HG03103 (cell line): Measurements from ENCODE around the gene TMEM221.
A peak's percentile ranks its signal among the peaks of the same experiment; 100 is the strongest.

Experiments
- ATAC-seq: cut with Tn5 transposase; IDR thresholded peaks from one replicate; pipeline ENCODE4 v1.9.1; 2021; ENCODE audit warnings: low read depth; ENCODE audit not compliant: unreplicated experiment

The TMEM221 gene

DNA sequence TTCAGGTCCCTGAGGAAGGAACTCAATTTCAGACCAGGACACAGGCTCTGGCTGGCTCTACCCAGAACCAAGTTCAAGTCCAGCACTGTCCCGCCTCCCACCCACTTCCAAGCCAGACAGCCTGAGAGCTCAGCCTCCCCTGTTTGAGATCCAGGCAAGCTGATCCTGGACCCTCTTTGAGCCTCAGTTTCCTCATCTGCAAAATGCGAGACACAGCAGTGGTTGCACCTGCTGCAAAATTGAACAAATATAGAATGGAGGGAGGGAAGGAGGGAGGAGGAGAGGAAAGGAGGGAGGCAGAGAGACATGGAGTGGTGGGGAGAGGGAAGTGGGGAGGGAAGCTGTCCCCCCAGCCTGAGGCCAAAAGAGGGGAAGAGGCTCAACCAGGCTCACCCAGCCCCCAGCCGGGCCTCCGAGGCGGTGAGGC is 751 bp downstream of the TMEM221 start:
- ATAC-seq, result no peak

GRCh38 chr19:17445526-17446165 is 2.8 kb downstream of the TMEM221 start:
- ATAC-seq, result no peak

GRCh38 chr19:17441241-17442021 is 7.0 kb downstream of the TMEM221 start:
- ATAC-seq, result no peak

DNA sequence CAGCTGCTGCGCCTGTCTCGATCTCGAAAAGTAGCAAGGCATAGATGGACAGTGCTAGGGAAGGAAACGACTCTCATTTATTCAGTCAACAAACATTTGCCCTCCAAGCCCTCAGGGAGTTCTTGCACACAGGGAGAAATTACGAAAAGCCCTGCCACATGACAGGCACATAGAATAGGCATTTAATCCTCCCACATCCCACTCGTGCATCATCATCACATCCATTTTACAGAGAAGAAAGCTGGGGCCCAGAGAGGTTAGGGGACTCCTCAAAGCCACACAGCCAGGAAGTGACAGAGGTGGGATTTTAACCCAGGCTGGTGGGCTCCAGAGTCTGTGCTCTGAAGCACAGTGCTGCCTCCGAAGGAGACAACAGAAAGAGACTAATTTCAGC is 11.6 kb downstream of the TMEM221 start:
- no peak for ATAC-seq

- ATAC-seq, result no peak
These were observed 12.2 kb downstream of the TMEM221 start for GRCh38 chr19:17436094-17436873.

DNA sequence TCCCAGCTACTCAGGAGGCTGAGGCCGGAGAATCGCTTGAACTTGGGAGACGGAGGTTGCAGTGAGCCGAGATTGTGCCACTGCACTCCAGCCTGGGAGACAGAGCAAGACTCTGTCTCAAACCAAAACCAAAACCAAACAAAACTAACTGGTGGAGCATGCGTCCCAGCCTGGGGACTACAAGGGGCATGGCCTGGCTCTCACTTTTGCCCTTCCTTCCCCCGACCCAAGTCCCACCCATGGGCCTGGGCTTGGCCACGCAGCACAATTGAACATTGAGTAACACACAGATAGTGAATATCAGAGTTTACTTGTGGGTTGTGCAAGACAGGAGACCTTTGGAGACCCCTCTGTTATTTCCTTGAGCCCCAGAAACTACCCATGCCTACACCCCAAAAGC is 13.2 kb downstream of the TMEM221 start:
- no peak for ATAC-seq

GRCh38 chr19:17431417-17431816 is 17.1 kb downstream of the TMEM221 start:
- no peak for ATAC-seq

DNA sequence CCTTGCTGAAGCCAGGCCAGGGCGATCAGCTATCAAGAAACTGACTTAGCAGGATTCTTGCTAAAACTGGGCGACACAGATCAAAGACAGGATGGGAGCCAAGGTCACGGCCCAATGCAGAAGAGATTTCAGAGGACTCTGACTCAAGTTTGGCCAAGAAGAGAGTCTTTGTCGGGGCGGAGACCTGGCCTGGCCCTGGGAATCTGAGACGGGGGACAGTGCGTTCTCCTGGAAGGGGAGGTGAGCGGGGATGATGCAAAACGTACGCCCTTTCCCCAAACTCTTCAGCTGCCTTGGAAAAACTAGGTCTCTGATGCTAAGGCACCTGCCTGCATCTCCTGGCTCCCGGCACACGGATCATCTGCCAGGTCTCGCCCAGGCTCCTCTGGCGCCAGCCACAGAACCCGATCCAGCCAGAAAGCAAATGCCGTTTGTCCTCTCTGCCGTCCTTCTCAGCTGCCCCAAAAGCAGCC is 18.8 kb downstream of the TMEM221 start:
- no peak for ATAC-seq

DNA sequence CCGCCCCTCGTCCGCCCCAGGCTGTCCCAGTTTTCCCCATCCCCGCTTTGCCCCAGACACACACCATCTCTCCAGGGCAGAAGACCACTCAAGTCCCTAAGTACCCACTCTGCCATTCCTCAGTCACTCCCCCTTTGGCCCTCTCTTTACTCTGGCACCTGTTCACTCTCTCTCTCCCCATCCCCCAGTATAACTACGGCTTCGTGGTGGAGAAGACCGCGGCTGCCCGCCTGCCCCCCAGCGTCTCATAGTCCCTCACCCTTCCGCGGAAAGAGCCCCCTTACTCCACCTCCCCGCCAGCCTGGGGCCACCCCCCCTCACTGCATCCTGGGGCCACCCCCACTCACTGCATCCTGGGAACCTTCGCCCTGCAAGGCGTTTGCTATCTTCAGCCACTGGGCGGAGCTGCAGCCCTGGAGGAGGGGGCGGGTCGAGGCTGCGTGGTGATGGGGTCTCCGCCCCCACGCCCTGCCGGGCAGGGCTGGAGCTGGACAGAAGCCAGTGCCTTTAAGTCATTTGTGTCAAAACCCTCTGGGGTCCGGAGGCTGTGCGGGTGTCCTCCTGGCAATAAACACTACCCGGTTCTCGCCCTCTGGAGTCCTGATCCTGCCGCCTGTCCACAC is 23.6 kb downstream of the TMEM221 start:
- ATAC-seq, result no peak

GRCh38 chr19:17423429-17424208 is 24.8 kb downstream of the TMEM221 start:
- no peak for ATAC-seq

DNA sequence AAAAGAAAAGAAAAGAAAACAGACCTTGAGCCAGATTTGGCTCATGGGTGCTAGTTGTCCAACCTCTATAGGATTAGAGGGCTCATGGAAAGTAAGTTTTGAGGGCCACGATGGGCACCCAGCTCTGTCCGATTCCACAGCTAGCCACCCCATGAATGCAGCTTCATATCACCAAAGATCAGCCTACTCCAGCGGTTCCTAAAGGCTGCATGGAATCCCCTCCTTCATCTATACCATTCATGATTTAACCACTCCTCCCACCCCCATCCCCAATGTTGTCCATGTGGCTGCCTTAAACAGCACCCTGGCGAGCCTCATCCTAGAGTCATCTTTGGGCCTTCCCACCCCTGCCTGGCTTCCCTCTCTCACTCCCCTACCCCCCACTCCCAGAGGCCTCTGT is 26.5 kb downstream of the TMEM221 start:
- no peak for ATAC-seq

DNA sequence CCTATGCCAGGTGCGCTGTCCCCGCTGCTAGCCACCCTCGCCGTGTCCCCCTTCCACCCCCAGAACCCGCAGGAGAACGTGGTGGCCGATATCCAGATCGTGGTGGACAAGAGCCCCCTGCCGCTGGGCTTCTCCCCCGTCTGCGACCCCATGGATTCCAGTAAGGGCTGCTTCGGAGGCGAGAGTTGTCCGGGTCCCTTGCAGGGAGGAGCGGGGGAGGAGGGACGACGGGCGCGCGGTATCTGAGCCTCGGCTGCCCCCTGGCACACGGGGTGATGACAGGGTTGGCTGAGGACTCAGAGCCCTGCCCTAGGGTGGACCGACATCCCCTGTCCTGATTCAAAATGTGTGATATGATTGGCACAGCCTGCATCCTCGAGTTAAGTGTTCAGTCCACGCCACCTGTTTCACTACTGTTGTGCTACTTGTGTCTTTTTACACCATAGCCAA is 28.0 kb downstream of the TMEM221 start:
- ATAC-seq, result no peak

DNA sequence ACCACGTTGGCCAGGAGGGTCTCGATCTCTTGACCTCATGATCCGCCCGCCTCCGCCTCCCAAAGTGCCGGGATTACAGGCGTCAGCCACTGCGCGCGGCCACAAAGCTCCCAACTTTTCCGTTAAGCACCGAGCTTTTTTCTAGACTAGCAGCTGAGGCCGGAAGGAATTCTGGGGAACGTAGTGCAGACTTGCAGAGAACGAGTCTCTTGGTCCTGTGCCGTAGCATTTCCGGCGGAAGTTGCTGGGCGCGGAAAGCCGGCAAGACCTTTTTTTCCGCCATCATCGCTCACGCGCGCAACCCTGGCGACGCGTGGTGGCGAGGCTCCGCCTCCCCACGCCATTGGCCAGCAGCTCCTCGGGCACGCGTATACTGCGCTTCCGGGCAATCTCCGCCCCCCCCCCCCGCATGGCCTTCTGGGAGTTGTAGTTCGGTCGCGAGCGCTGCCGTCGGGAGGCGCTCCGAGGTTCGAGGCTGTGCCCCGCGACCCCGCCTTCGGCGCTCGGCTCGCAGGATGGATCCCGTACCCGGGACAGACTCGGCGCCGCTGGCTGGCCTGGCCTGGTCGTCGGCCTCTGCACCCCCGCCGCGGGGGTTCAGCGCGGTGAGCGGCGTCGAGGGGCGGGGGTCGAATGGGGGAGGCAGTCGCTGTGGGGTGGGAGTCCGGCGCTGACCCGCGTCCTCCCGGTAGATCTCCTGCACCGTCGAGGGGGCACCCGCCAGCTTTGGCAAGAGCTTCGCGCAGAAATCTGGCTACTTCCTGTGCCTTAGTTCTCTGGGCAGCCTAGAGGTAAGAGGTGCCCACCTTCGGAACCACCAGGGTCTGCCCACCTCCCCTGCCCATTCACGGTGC is 28.6 kb downstream of the TMEM221 start, which contains the start of gene MVB12A:
MVB12A (plus strand) TSS at position 427 of the 854 bp plus-strand sequence; CDS start at position 516, 89 bp downstream.
- ATAC-seq, result peak; percentile 75

DNA sequence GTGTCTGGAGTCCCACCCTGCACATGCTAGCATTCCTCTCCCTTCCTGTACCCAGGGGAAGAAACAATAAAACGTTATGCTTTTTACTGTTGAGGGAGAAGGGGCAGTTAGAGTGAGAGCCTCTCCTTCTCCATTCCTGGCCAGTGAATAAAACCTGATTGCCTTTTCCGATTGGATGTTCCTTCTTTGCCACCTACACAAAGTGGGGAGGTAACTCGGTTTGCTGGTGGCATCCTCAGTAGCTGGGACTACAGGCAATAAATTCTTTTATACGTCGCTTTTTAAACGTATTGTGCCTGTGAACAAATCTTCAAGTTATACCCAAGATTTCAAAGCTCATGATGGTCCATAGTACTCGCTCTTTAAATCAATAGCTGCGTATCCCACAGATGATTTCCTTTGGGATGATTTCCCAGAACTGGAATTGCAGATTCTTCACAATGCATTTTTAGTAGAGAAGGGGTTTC is 29.3 kb downstream of the TMEM221 start:
- ATAC-seq, result no peak

- ATAC-seq, result no peak
These were observed 29.8 kb downstream of the TMEM221 start for GRCh38 chr19:17418710-17419109.

- ATAC-seq, result no peak
These were observed 33.3 kb downstream of the TMEM221 start for GRCh38 chr19:17415121-17415520.

- ATAC-seq, result no peak
These were observed 34.4 kb downstream of the TMEM221 start for GRCh38 chr19:17414097-17414496.

GRCh38 chr19:17411801-17412200 is 36.7 kb downstream of the TMEM221 start:
- ATAC-seq, result no peak

- ATAC-seq, result no peak
These were observed 38.5 kb downstream of the TMEM221 start for GRCh38 chr19:17409990-17410389.
